LNCaP clone FGC (cell line): Measurements from ENCODE around the gene DOCK4.

Experiments
- DNase-seq: peaks from one replicate; pipeline ENCODE4 v3.0.0-alpha.2; 2011; ENCODE audit warnings: low read depth
- H3K4me3 ChIP-seq: 2 replicates; pipeline ENCODE4 v1.5.1; 2011; ENCODE audit warnings: mild to moderate bottlenecking, low read depth, low read length, control low read depth
- CTCF ChIP-seq: IDR thresholded peaks from 2 replicates; pipeline ENCODE4 v1.5.1; 2012; ENCODE audit warnings: mild to moderate bottlenecking; ENCODE audit not compliant: control insufficient read depth, insufficient read depth; ENCODE audit errors: extremely low read depth

DOCK4 gene

GRCh38 chr7:111762799-111763198 is 443.4 kb downstream of the DOCK4 start:
- no peak for DNase-seq
- no peak overlapping the region for H3K4me3 ChIP-seq
- TF ChIP-seq CTCF = no peak

- no peak for DNase-seq
Observed at GRCh38 chr7:111762211-111762610, 444.0 kb downstream of the DOCK4 start.

GRCh38 chr7:111760043-111760442 is 446.2 kb downstream of the DOCK4 start:
- H3K4me3 ChIP-seq = no peak overlapping the region
- TF ChIP-seq CTCF = no peak
- DNase-seq = no peak

More at GRCh38 chr7:111762211-111762610, 444.0 kb downstream of the DOCK4 start:
- no peak overlapping the region for H3K4me3 ChIP-seq
- no peak for TF ChIP-seq CTCF

- H3K4me3 ChIP-seq = no peak overlapping the region
- no peak for DNase-seq
- no peak for TF ChIP-seq CTCF
Observed at GRCh38 chr7:111758332-111758731, 447.9 kb downstream of the DOCK4 start.

- no peak for DNase-seq
- no peak for TF ChIP-seq CTCF
- no peak overlapping the region for H3K4me3 ChIP-seq
Observed at GRCh38 chr7:111756687-111757178, 449.5 kb downstream of the DOCK4 start.

GRCh38 chr7:111755383-111755782 is 450.8 kb downstream of the DOCK4 start:
- no peak for TF ChIP-seq CTCF
- no peak for DNase-seq
- H3K4me3 ChIP-seq = no peak overlapping the region

GRCh38 chr7:111753968-111754367 is 452.2 kb downstream of the DOCK4 start:
- no peak for TF ChIP-seq CTCF
- DNase-seq = no peak
- no peak overlapping the region for H3K4me3 ChIP-seq
